H1 (cell line): ENCODE results near the gene UBA6. TPM values are rescaled to one million over a fixed set of nuclear protein-coding genes. Genes with fewer than 3 reads are reported as not detected.

ENCODE experiments used
- RAD21 ChIP-seq, 2 experiments: IDR thresholded peaks in 1 of 2; conservative IDR thresholded peaks in 1 of 2; 2 replicates each; pipeline ENCODE4 v1.6.1; 2011; ENCODE audit warnings: low read depth in 2 of 2, low read length in 2 of 2, improper control_type of control experiment in 1 of 2, inconsistent platforms in 1 of 2, mild to moderate bottlenecking in 1 of 2, moderate library complexity in 1 of 2
- polyA plus RNA-seq, 7 experiments: library from polyadenylated mRNA; depleted of rRNA in 3 of 7; stranded (reverse) in 5 of 7; unstranded in 2 of 7; fragments of >200 nt in 5 of 7; fragments of 200-250 nt in 2 of 7; gene quantifications; 1 replicate in 5 of 7; 2 replicates in 1 of 7; 4 replicates in 1 of 7; pipeline versions ENCODE4 v1.2.1 to v1.2.3, GENCODE V29; 2011 to 2013; ENCODE audit warnings: missing spikeins in 2 of 7, mixed read lengths in 2 of 7
- total RNA-seq: library from RNA; stranded (reverse); fragmentation: NEBNext Ultra II Directional; extraction: Animal tissue kit (Norgen Biotek cat#: 25700); gene quantifications from 2 replicates; pipeline ENCODE4 v1.2.1, GENCODE V29; 2021

Gene UBA6
- total and polyA plus RNA-seq, 2 of the 8 experiments (the other 6 are each of a cell fraction or from before 2014, with no cell fraction given): 17.4 to 74.3 TPM

- no peak for TF ChIP-seq RAD21 (IDR thresholded peaks at IDR 0.05 in 1 of 2, conservative IDR thresholded peaks at IDR 0.05 in 1 of 2; ENCODE audit: low read depth in 2 of 2, low read length in 2 of 2)
- TF ChIP-seq, all 59 proteins: peak for 0
Observed at GRCh38 chr4:67584496-67584895, 116.5 kb downstream of the UBA6 start (continued).
